GM12878 (cell line): ENCODE data around the gene RDH12. TPM values are rescaled to one million over a fixed set of nuclear protein-coding genes. Genes with fewer than 3 reads are reported as not detected.

Source experiments
- ATAC-seq: fragments of 200-7000 bp; cut with Tn5 transposase; 3 replicates; pipeline ENCODE4 v1.9.1; 2020; ENCODE audit warnings: mild to moderate bottlenecking, moderate library complexity
- BruUV-seq: library from RNA; stranded (reverse); fragments of 400-500 nt; replicated peaks from 2 replicates; lab custom pipeline; 2021; lab: Mats Ljungman, UMichigan
- CTCF ChIA-PET: fragments of 300-600 bp; sonication (Branson Sonifier 250); formaldehyde crosslinking; extraction: SDS; loops from one replicate; lab custom pipeline; 2021; ENCODE audit warnings: inconsistent platforms; lab: Yijun Ruan, JAX
- POLR2A ChIA-PET: fragments of 350-600 bp; formaldehyde crosslinking; extraction: SDS; loops from one replicate; lab custom pipeline; 2021; ENCODE audit warnings: inconsistent platforms; lab: Charles Lee
- RAD21 ChIA-PET: fragments of 300-600 bp; sonication (Branson Sonifier 250); formaldehyde crosslinking; loops from one replicate; lab custom pipeline; 2023; ENCODE audit warnings: antibody characterized with exemption; ENCODE audit not compliant: unreplicated experiment; lab: Charles Lee
- SMC1A ChIA-PET: fragments of 300-600 bp; sonication (Branson Sonifier 250); formaldehyde crosslinking; loops from one replicate; lab custom pipeline; 2023; ENCODE audit not compliant: unreplicated experiment, uncharacterized antibody; lab: Charles Lee
- DNase-seq: peaks from one replicate; pipeline ENCODE4 v3.0.0-alpha.2; 2011; ENCODE audit warnings: low read depth, low spot score
- FAIRE-seq: peaks from 3 replicates; lab custom pipeline; 2011; peaks lifted over from hg19 to GRCh38; lab: Jason Lieb, UNC
- H2AFZ ChIP-seq: 2 replicates; pipeline ENCODE4 v1.6.0; 2011; ENCODE audit warnings: low read depth, low read length, control low read depth; ENCODE audit not compliant: control insufficient read depth
- H3K27ac ChIP-seq: 2 replicates; pipeline ENCODE4 v1.5.1; 2011; ENCODE audit warnings: control low read depth; ENCODE audit not compliant: control insufficient read depth, insufficient read depth
- H3K27me3 ChIP-seq, 2 experiments: replicated peaks in 1 of 2; 2 replicates each; pipeline versions ENCODE4 v1.6.0 to v1.6.1; 2011; ENCODE audit warnings: low read length in 1 of 2; ENCODE audit not compliant: control insufficient read depth in 2 of 2, insufficient read depth in 2 of 2
- H3K36me3 ChIP-seq, 2 experiments: 2 replicates each; pipeline ENCODE4 v1.5.1; 2011; ENCODE audit warnings: low read length in 1 of 2; ENCODE audit not compliant: control insufficient read depth in 2 of 2, insufficient read depth in 2 of 2
- H3K4me1 ChIP-seq: 2 replicates; pipeline ENCODE4 v1.6.1; 2011; ENCODE audit warnings: mild to moderate bottlenecking, low read length, moderate library complexity, mixed read lengths; ENCODE audit not compliant: control insufficient read depth, insufficient read depth
- H3K4me2 ChIP-seq: 2 replicates; pipeline ENCODE4 v1.6.0; 2011; ENCODE audit warnings: control low read depth; ENCODE audit not compliant: control insufficient read depth, insufficient read depth
- H3K4me3 ChIP-seq: fragments of 200-600 bp; sonication (generic); 2 replicates; pipeline ENCODE4 v1.5.1; 2016
- H3K79me2 ChIP-seq: 2 replicates; pipeline ENCODE4 v1.6.0; 2011; ENCODE audit warnings: low read length; ENCODE audit not compliant: control insufficient read depth, insufficient read depth
- H3K9ac ChIP-seq: 2 replicates; pipeline ENCODE4 v1.8.0; 2011; ENCODE audit warnings: low read length, control low read depth, mixed read lengths; ENCODE audit not compliant: control insufficient read depth, insufficient read depth
- H3K9me3 ChIP-seq: replicated peaks from 3 replicates; pipeline ENCODE4 v1.5.1; 2011; ENCODE audit warnings: mild to moderate bottlenecking, low read length; ENCODE audit not compliant: control insufficient read depth, insufficient read depth
- H4K20me1 ChIP-seq: 2 replicates; pipeline ENCODE4 v1.6.0; 2011; ENCODE audit not compliant: control insufficient read depth, insufficient read depth
- ATF2 ChIP-seq: IDR thresholded peaks from 2 replicates; pipeline ENCODE4 v1.6.1; 2012; ENCODE audit warnings: low read length, inconsistent platforms
- BCL3 ChIP-seq: IDR thresholded peaks from 2 replicates; pipeline ENCODE4 v1.6.1; 2011; ENCODE audit warnings: borderline replicate concordance, low read depth, mild to moderate bottlenecking, moderate library complexity, low read length; ENCODE audit not compliant: insufficient read depth, poor library complexity, severe bottlenecking
- CHD1 ChIP-seq: IDR thresholded peaks from 2 replicates; pipeline ENCODE4 v1.6.1; 2012; ENCODE audit warnings: low read depth, low read length, improper control_type of control experiment
- CREM ChIP-seq: IDR thresholded peaks from 2 replicates; pipeline ENCODE4 v1.6.1; 2014; ENCODE audit warnings: antibody characterized with exemption, low read depth
- EZH2 ChIP-seq: IDR thresholded peaks from 2 replicates; pipeline ENCODE4 v1.6.1; 2012; ENCODE audit warnings: low read depth, mild to moderate bottlenecking, control low read depth, inconsistent platforms, low read length, borderline replicate concordance; ENCODE audit not compliant: control insufficient read depth
- MTA2 ChIP-seq: fragments of 450-650 bp; IDR thresholded peaks from 2 replicates; pipeline ENCODE4 v1.6.1; 2016; ENCODE audit warnings: low read depth, mild to moderate bottlenecking, moderate library complexity
- NFYA ChIP-seq: IDR thresholded peaks from 2 replicates; pipeline ENCODE4 v1.6.1; 2011; ENCODE audit warnings: low read depth, mild to moderate bottlenecking, low read length, improper control_type of control experiment, borderline replicate concordance
- NR2F1 ChIP-seq: fragments of 450-650 bp; conservative IDR thresholded peaks from 2 replicates; pipeline ENCODE4 v1.6.1; 2017; ENCODE audit warnings: mild to moderate bottlenecking
- PML ChIP-seq: IDR thresholded peaks from 2 replicates; pipeline ENCODE4 v1.6.1; 2012; ENCODE audit warnings: low read length, inconsistent platforms
- TBL1XR1 ChIP-seq: IDR thresholded peaks from 2 replicates; pipeline ENCODE4 v1.6.1; 2012; ENCODE audit warnings: low read depth, low read length, improper control_type of control experiment
- ZBTB4 ChIP-seq: fragments of 450-650 bp; formaldehyde crosslinking; IDR thresholded peaks from 2 replicates; pipeline ENCODE4 v1.4.0; 2022; ENCODE audit warnings: mild to moderate bottlenecking, moderate library complexity
- whole genome bisulfite sequencing: methylation state at CpG from one replicate; pipeline ENCODE4 v1.1.6; 2016; ENCODE audit warnings: low lambda C conversion rate; ENCODE audit not compliant: insufficient replicate concordance, insufficient coverage; ENCODE audit errors: missing lambda C conversion rate; 5-methylcytosine and 5-hydroxymethylcytosine counted together
- in situ Hi-C: fragments of 300-500 bp; cut with MboI; formaldehyde crosslinking; loops from 9 replicates; pipeline ENCODE4 v1.14.3; 2018; ENCODE audit warnings: mixed read lengths
- intact Hi-C: fragments of 100-400 bp; cut with micrococcal nuclease; formaldehyde crosslinking; loops from one replicate; pipeline ENCODE4 v1.14.2; 2022; ENCODE audit not compliant: unreplicated experiment
- polyA plus RNA-seq, 11 experiments: library from polyadenylated mRNA; depleted of rRNA in 4 of 11; unstranded in 6 of 11; stranded (reverse) in 5 of 11; fragments of >200 nt; fragmentation: Nextera tagmentation in 4 of 11; fragmentation: Illumina TruSeq in 1 of 11; extraction: Ambion mirVana in 4 of 11; extraction: Trizol in 1 of 11; gene quantifications; 1 replicate in 1 of 11; 2 replicates in 10 of 11; pipeline versions ENCODE4 v1.2.1 to v1.2.3, GENCODE V29; 2011 to 2016; ENCODE audit warnings: inconsistent platforms in 2 of 11, missing spikeins in 2 of 11, low read depth in 1 of 11
- total RNA-seq, 4 experiments: library from RNA; depleted of rRNA in 3 of 4; stranded (reverse); fragments of >200 nt in 3 of 4; fragmentation: Illumina TruSeq in 1 of 4; extraction: Trizol in 1 of 4; gene quantifications; 2 replicates each; pipeline versions ENCODE4 v1.2.1 to v1.2.3, GENCODE V29; 2013 to 2021

RDH12 gene
- total and polyA plus RNA-seq, 10 of the 15 experiments (the other 5 are each of a cell fraction or from before 2014, with no cell fraction given) = not detected

- Histone ChIP-seq H3K9me3 (no peaks in the 10 kb centered on the region; the same call in 2 of the 3 replicates), H3K4me2 (no peak overlapping the region), H3K27ac (no peak overlapping the region)
- in situ Hi-C loops = no loop called here
- SMC1A ChIA-PET = interaction anchor here (1.3 kb wide), 1 partner anchor 14 kb away, joined by 3 read pairs; no protein-coding TSS in a partner anchor
- TF ChIP-seq ZBTB4 (CRISPR knock-in tag) (no peak), CHD1 (no peak), CREM (no peak), EZH2 (no peak), NR2F1 (no peak), BCL3 (no peak), NFYA (no peak), MTA2 (no peak), ATF2 (no peak), TBL1XR1 (no peak), PML (no peak)
- TF ChIP-seq, all 136 proteins: peak for 0
- ATAC-seq = no peak
- Histone ChIP-seq H3K36me3 (peaks cover 9 to 53% of the 10 kb centered on the region in 2 experiments), H4K20me1 (no peaks in the 10 kb centered on the region), H3K79me2 (peaks cover 18% of the 10 kb centered on the region), H3K27me3 (no peaks in the 10 kb centered on the region), H3K4me1 (no peaks in the 10 kb centered on the region), H2AFZ (no peak overlapping the region), H3K4me3 (no peak overlapping the region), H3K9ac (no peak overlapping the region)
- ChIA-PET RAD21 (no interaction called here), CTCF (interaction anchor here (6.3 kb wide), 1 partner anchor 70 kb away, joined by 49 read pairs; the partner anchor contains the start of gene ARG2), POLR2A (interaction anchor here (6.3 to 7.9 kb wide), 2 partner anchors 8 to 16 kb away, joined by 62 to 71 read pairs; partner anchors contain the start of gene VTI1B)
- intact Hi-C loops = no loop called here
- no peak for DNase-seq
- BruUV-seq = no TSS peak
- FAIRE-seq = no peak
- WGBS = 100% methylated on average over 4 of the region's 4 CpGs
Measured at GRCh38 chr14:67690011-67690410, 11.7 kb upstream of the RDH12 start.
